Naive B cell (primary cell): ENCODE results near the gene RASD2. TPM values are rescaled to one million over a fixed set of nuclear protein-coding genes. Genes with fewer than 3 reads are reported as not detected.

Source experiments
- ATAC-seq, 2 donors: fragments of 150-1000 bp; cut with Tn5 transposase; 2 replicates each; pipeline ENCODE4 v1.10.0; 2021; ENCODE audit warnings: low read depth in 2 of 2, mild to moderate bottlenecking in 2 of 2, moderate library complexity in 2 of 2
- DNase-seq: peaks from one replicate; pipeline ENCODE4 v3.0.0; 2022
- H3K27ac Mint-ChIP-seq, 6 donors: one replicate each; pipeline ENCODE4 v1.8.0; 2020 to 2022; ENCODE audit warnings: mild to moderate bottlenecking in 6 of 6, mixed read lengths in 6 of 6, moderate library complexity in 5 of 6, inconsistent platforms in 2 of 6
- H3K27me3 Mint-ChIP-seq, 3 donors: one replicate each; pipeline ENCODE4 v1.8.0; 2021 to 2022; ENCODE audit warnings: mixed read lengths in 3 of 3, mild to moderate bottlenecking in 1 of 3
- H3K36me3 Mint-ChIP-seq, 2 donors: one replicate each; pipeline ENCODE4 v1.8.0; 2020 to 2022; ENCODE audit warnings: mixed read lengths in 2 of 2, inconsistent platforms in 1 of 2, mild to moderate bottlenecking in 1 of 2
- H3K4me1 Mint-ChIP-seq, 3 donors: one replicate each; pipeline ENCODE4 v1.8.0; 2020 to 2022; ENCODE audit warnings: mixed read lengths in 3 of 3, inconsistent platforms in 1 of 3, mild to moderate bottlenecking in 1 of 3, moderate library complexity in 1 of 3
- H3K4me3 Mint-ChIP-seq, 8 donors: one replicate each; pipeline ENCODE4 v1.8.0; 2020 to 2022; ENCODE audit warnings: mild to moderate bottlenecking in 8 of 8, mixed read lengths in 8 of 8, moderate library complexity in 8 of 8, inconsistent platforms in 2 of 8
- H3K9me3 Mint-ChIP-seq, 7 donors: one replicate each; pipeline ENCODE4 v1.8.0; 2020 to 2022; ENCODE audit warnings: mixed read lengths in 7 of 7, mild to moderate bottlenecking in 5 of 7, inconsistent platforms in 2 of 7, moderate library complexity in 1 of 7
- polyA plus RNA-seq, 6 donors: library from polyadenylated mRNA; unstranded; fragments of 300-500 nt; fragmentation: Illumina TruSeq; gene quantifications; one replicate each; pipeline ENCODE4 v1.2.3, GENCODE V29; 2021; ENCODE audit warnings: low read depth in 6 of 6

Gene RASD2
- polyA plus RNA-seq, 6 donors from 2014 or later: not detected

DNA sequence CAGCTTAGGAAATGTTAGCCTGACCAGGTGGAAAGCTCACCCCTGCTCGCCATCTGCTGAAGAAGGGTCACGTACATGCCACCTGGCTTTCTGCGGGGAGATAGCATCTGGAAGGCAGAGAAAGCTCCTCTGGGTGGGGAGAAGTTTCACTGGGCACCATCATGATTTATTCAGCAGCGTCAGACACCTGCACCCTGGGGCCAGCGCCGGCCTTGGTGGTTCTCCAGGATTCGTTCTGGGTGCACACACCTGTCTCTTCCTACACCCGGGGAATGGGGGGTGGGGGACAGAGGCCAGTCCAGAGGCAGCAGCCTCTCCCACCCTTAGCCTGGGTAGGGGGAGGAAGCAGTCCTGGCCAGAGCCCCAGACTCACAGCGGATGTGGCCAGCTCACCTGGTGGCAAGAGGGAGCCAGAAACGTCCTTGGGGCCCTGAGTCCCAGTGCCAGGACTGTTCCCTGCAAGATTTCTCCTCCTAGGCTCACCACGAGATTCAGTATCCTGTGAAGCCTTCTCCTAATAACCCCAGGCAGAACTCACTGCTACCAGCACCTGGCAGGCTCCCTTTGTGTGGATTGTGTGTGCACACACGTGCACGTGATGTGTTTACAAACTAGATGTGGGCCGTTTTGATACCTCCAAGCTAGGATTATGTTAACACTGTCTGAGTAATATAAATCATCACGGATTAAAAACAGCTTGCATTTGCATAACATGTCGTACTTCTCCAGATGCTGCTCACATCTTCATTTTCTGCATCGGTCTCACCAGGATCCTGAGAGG lies 17.3 kb upstream of the RASD2 start:
- Mint-ChIP-seq H3K4me1 (peaks cover 9 to 23% (median 21%) of the 10 kb centered on the region in 3 donors), H3K27ac (no peak overlapping the region), H3K27me3 (peaks cover 26 to 51% (median 36%) of the 10 kb centered on the region in 3 donors), H3K36me3 (no peaks in the 10 kb centered on the region), H3K4me3 (no peak overlapping the region), H3K9me3 (no peaks in the 10 kb centered on the region)
- DNase-seq (no peak), ATAC-seq (no peak)

DNA sequence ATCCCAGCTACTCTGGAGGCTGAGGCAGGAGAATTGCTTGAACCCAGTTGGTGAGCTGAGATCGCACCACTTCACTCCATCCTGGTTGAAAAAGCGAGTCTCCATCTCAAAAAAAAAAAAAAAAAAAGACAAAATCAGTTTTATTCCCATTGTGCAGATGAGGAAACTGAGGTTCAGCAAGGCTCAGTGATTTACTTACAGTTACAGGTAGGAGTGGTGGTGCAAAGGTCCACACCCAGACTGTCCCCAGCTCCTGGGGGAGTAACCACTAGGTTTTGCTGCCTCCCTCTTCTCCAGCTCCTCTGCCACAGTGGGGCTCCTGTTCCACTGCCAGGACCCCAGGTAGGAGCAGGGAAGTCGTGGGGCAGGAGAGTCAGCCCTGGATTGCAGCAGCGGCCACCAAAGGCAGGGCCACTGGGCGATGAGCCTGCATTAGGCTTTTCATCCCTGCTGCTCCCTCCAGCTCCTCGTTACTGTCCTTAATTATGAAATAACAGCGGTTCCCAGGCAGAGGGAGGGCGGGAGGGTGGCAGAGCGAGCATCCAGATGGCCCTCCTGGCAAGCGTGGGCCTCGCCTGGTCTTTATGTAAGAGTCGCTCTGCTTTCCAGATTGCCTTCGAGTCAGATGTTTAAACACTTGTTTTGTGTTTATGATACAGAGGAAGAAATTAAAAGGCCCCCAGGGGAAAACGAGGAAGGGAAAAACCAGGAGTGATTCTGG lies 15.5 kb upstream of the RASD2 start:
- H3K9me3 Mint-ChIP-seq: peaks cover 0 to 10% (median 6%) of the 10 kb centered on the region in 7 donors
- peaks cover 16 to 36% (median 31%) of the 10 kb centered on the region in 3 donors for H3K27me3 Mint-ChIP-seq
- peaks cover 9 to 23% (median 21%) of the 10 kb centered on the region in 3 donors for H3K4me1 Mint-ChIP-seq
- no peak for DNase-seq
- no peaks in the 10 kb centered on the region for H3K36me3 Mint-ChIP-seq
- H3K27ac Mint-ChIP-seq: no peak overlapping the region
- no peak overlapping the region for H3K4me3 Mint-ChIP-seq
- ATAC-seq: no peak

DNA sequence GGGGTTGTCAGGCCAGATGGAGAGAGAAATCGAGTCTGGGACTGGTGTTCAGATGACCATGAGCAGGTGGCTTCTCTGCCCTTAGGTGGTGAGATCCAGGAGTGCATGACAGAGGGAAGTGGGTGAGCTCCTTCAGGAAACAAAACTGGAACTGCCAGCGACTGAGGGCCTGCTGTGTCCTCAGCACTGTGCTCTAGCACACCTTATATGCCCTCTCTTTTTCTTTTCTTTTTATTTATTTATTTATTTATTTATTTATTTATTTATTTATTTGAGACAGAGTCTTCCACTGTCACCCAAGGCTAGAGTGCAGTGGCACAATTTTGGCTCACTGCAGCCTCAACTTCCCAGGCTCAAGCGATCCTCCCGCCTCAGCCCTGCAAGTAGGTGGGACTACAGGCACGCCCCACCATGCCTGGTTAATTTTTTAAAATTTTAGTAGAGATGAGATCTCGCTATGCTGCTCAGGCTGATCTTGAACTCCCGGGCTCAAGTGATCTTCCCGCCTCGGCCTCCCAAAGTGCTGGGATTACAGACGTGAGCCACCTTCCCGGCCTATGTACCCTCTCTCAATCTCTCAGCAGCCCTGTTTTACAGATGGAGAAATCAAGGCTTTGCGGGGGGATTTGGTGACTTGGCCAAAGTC lies 14.8 kb upstream of the RASD2 start:
- Mint-ChIP-seq H3K36me3 (no peaks in the 10 kb centered on the region), H3K4me3 (no peak overlapping the region), H3K27me3 (peaks cover 16 to 29% (median 24%) of the 10 kb centered on the region in 3 donors), H3K27ac (no peak overlapping the region), H3K4me1 (peaks cover 9 to 23% (median 21%) of the 10 kb centered on the region in 3 donors), H3K9me3 (peaks cover 0 to 10% (median 6%) of the 10 kb centered on the region in 7 donors)
- DNase-seq (no peak), ATAC-seq (no peak)

DNA sequence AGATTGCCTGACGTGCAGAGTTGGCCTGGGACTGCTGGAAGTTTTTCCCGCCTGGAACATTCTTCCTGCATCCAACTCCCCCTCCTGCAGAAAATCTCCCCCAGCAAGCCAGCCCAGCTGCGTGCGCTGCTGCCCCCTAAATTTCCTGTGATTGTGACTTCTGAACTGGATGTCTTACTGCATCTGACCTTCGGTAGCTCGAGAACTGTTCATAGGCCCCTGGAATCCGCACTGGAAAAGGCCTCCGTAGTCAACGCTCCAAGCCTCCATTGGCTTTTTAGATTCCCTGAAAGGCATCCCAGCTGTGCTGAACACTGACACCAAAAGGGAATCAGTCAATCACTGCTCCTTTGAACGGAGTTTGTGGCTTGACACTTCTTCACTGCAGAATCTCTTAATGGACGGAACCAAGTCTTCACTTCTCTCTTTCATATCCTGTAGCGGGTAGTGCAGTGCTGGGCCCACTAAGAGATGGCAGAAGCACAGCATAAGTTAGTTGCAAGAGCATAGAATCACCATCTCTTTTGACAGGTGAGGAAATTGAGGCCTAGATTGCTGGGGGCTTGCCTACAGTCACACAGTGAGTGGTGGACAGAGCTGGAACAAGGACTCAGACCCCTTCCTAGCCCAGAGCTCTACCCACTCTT lies 14.2 kb upstream of the RASD2 start:
- Mint-ChIP-seq H3K36me3 (no peaks in the 10 kb centered on the region), H3K4me3 (no peak overlapping the region), H3K4me1 (peaks cover 9 to 23% (median 21%) of the 10 kb centered on the region in 3 donors), H3K9me3 (peaks cover 0 to 10% (median 6%) of the 10 kb centered on the region in 7 donors), H3K27me3 (peaks cover 9 to 23% (median 18%) of the 10 kb centered on the region in 3 donors), H3K27ac (peak overlapping the region in 2 of 6 donors; percentile 10 to 12)
- peak in 1 of 2 donors; percentile 61 for ATAC-seq
- DNase-seq: no peak

DNA sequence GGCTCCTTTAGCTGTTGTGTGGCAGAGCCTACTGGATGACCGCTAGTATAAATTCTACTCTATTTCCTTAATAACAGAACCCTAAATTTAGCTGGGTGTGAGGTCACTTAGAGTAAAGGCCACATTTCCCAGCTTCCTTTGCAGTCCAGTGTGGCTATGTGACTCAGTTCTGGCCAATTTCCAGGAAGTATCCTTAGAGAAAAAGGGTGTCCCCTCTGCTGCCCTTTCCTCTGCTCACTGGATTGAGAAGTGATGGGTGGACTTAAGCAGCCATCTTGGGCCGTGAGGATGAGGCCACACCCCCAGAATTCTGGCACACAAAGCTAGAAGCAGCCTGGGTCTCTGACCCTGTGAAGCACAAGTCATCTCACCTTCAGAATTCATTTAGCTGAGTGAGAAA lies 11.7 kb upstream of the RASD2 start:
- Mint-ChIP-seq H3K27me3 (peaks cover 0 to 6% (median 0%) of the 10 kb centered on the region in 3 donors), H3K36me3 (no peaks in the 10 kb centered on the region), H3K27ac (peak overlapping the region in 1 of 6 donors; percentile 8), H3K4me3 (no peak overlapping the region), H3K4me1 (peaks cover 9 to 21% (median 19%) of the 10 kb centered on the region in 3 donors), H3K9me3 (peaks cover 0 to 10% (median 6%) of the 10 kb centered on the region in 7 donors)
- ATAC-seq (no peak), DNase-seq (no peak)

DNA sequence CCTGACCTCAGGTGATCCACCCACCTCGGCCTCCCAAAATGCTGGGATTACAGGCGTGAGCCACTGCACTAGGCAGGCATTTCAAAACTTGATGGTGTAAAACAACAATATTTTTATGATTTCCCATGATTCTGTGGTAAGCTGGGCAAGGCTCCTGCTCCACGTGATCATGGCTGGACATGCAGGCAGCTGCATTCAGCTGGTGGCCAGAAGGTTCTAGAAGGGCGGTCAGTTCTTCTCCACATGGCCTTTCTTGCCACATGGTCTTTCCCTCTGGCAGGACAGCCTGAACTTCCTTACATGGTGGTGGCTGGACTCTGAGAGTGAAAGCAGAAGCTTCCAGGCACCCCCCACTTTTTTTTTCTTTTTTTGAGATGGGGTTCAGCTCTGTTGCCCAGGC lies 9.9 kb upstream of the RASD2 start:
- Mint-ChIP-seq H3K9me3 (peaks cover 0 to 10% (median 6%) of the 10 kb centered on the region in 7 donors), H3K4me1 (peaks cover 9 to 21% (median 19%) of the 10 kb centered on the region in 3 donors), H3K4me3 (no peak overlapping the region), H3K27me3 (peaks cover 0 to 15% (median 7%) of the 10 kb centered on the region in 3 donors), H3K36me3 (peaks cover 0 to 5% of the 10 kb centered on the region in 2 donors), H3K27ac (no peak overlapping the region)
- DNase-seq: no peak
- no peak for ATAC-seq

DNA sequence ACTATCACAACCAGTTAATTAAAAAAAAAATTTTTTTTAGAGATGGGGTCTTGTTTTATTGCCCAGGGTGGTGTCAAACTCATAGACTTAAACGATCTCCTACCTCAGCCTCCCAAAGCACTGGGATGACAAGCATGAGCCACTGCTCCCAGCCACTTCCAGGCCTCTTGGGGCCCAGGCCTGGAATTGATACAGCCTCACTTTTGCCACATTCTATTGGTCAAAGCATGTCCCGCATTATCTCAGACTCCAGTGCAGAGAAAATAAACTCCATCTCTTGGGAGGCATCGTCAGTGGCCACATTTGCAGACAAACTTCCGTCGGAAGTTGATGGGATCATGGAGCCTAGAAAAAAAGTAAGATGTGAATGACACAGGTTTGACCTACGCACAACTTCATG lies 9.4 kb upstream of the RASD2 start:
- H3K36me3 Mint-ChIP-seq: peaks cover 0 to 5% of the 10 kb centered on the region in 2 donors
- no peak overlapping the region for H3K27ac Mint-ChIP-seq
- peaks cover 9 to 19% (median 18%) of the 10 kb centered on the region in 3 donors for H3K4me1 Mint-ChIP-seq
- no peak for DNase-seq
- H3K27me3 Mint-ChIP-seq: peaks cover 0 to 16% (median 9%) of the 10 kb centered on the region in 3 donors
- peaks cover 0 to 10% (median 6%) of the 10 kb centered on the region in 7 donors for H3K9me3 Mint-ChIP-seq
- ATAC-seq: no peak
- no peak overlapping the region for H3K4me3 Mint-ChIP-seq

DNA sequence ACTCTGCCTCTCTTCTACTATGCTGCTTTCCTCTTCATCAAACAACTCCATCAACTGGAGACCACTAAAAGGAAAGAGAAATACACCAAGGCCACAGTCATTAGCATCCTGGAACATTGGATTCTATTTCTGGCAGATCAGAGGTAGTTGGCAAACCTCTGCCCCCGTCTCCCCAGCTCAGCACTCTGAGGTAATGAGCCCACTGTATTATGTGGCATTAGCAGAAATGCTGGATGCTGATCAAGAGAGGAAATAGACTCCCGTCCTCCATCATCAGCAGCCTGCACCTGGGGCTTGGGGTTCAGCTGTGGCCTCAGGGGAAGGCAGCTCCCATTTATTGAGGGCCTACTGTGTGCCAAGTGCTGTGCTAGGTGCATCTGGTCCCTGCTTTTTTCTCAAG lies 9.0 kb upstream of the RASD2 start:
- Mint-ChIP-seq H3K27me3 (peaks cover 0 to 16% (median 9%) of the 10 kb centered on the region in 3 donors), H3K9me3 (peaks cover 0 to 10% (median 6%) of the 10 kb centered on the region in 7 donors), H3K36me3 (peaks cover 0 to 5% of the 10 kb centered on the region in 2 donors), H3K4me3 (no peak overlapping the region), H3K4me1 (peaks cover 9 to 14% (median 13%) of the 10 kb centered on the region in 3 donors), H3K27ac (no peak overlapping the region)
- DNase-seq (no peak), ATAC-seq (no peak)

DNA sequence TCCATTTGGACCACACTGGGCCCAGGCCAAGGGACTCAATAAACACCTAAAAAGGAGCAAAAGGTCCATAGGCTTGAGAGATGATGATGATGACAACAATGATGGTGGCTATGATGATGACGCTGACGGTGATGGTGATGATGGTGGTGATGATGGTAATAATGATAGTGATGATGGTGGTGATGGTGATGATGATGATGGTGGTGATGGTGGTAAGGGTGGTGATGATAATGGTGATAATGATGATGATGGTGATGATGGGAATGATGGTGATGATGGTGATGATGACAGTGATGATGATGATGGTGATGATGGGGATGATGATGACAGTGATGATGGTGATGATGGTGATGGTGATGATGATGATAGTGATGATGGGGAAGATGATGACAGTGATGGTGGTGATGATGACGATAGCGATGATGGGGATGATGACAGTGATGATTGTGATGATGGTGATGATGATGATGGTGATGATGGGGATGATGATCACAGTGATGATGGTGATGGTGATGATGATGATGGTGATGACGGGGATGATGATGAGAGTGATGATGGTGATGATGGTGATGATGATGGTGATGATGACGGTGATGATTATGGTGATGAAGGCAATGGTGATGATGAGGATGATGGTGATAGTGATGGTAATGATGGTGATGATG lies 7.1 kb upstream of the RASD2 start:
- peak in 1 of 2 donors; percentile 32 for ATAC-seq
- peaks cover 5 to 8% (median 5%) of the 10 kb centered on the region in 3 donors for H3K4me1 Mint-ChIP-seq
- peaks cover 5 to 21% (median 10%) of the 10 kb centered on the region in 3 donors for H3K27me3 Mint-ChIP-seq
- peaks cover 0 to 5% of the 10 kb centered on the region in 2 donors for H3K36me3 Mint-ChIP-seq
- H3K4me3 Mint-ChIP-seq: no peak overlapping the region
- no peak for DNase-seq
- H3K27ac Mint-ChIP-seq: no peak overlapping the region
- peaks cover 0 to 11% (median 6%) of the 10 kb centered on the region in 7 donors for H3K9me3 Mint-ChIP-seq

DNA sequence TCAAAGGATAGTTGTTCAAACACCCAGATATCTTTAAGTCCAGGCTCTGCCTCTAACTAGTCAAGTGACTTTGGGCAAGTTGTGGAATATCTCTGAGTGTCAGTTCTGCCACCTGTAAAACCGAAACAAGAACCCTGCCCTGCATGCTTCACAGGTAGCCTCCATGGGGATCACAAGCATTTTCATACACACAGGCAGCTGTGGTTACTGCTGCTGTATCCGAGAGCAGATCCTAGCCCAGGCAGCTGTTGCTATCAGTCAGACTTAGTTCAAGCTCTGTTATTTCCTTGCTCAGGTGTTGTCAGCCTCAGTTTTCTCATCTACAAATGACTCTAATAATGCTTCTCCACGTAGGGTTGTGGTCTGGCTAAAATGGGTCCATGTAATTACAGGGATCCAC lies 6.5 kb upstream of the RASD2 start:
- DNase-seq (no peak), ATAC-seq (peak in 1 of 2 donors; percentile 7)
- H3K4me3 Mint-ChIP-seq: no peak overlapping the region
- no peak overlapping the region for H3K27ac Mint-ChIP-seq
- peaks cover 5 to 13% (median 5%) of the 10 kb centered on the region in 3 donors for H3K4me1 Mint-ChIP-seq
- peaks cover 5 to 27% (median 15%) of the 10 kb centered on the region in 3 donors for H3K27me3 Mint-ChIP-seq
- H3K9me3 Mint-ChIP-seq: peaks cover 0 to 9% (median 7%) of the 10 kb centered on the region in 7 donors
- peaks cover 0 to 5% of the 10 kb centered on the region in 2 donors for H3K36me3 Mint-ChIP-seq

DNA sequence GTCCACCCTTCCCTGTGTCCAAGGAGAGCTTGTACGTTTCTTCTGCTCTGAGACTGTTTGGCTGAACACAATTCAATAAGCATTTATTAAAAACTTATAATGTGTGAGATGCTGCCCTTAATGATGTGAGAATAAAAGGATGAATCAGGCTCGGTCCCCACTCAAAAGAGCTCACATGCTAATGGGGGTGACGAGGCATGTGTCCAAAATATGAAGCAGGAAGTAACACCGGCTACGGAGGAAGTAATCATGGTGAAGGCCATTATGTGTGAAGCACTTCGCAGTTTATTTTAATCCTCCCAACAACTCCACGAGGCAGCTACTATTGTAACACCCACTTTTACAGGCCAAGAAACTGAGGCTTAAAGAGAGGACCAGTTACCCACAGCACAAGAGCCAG lies 3.4 kb upstream of the RASD2 start:
- H3K4me3 Mint-ChIP-seq: peak overlapping the region in 4 of 8 donors; percentile 5 to 57 (median 29)
- ATAC-seq (no peak), DNase-seq (no peak)
- H3K27ac Mint-ChIP-seq: peak overlapping the region in 2 of 6 donors; percentile 41 to 68
- H3K4me1 Mint-ChIP-seq: peaks cover 10 to 18% (median 10%) of the 10 kb centered on the region in 3 donors
- peaks cover 0 to 4% (median 2%) of the 10 kb centered on the region in 7 donors for H3K9me3 Mint-ChIP-seq
- H3K36me3 Mint-ChIP-seq: peaks cover 0 to 5% of the 10 kb centered on the region in 2 donors
- peaks cover 18 to 39% (median 26%) of the 10 kb centered on the region in 3 donors for H3K27me3 Mint-ChIP-seq

DNA sequence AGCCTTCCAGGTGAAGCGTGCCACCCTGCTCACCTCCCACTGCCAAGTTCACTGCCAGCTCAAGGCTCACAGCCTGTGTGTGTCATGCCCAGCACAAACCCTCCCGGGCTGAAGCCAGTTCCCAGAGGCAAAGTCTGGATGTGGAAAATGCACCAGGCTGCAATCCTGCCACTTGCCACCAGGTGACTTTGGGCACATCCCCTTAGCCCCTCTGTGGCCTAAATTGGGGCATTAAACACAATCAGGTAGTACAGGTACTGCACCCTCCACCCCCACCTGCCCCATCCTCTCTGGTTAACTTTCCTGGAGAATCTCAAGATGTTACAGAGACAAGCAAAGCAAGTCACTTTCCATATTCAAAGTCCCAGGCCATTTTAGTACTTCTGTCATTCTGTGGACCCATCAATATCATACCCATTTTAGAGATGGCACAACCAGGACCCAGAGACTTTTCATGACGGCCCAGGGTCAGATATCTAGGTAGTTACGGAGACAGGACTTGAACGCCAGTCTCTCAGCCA lies 1.8 kb upstream of the RASD2 start:
- Mint-ChIP-seq H3K27me3 (peaks cover 25 to 53% (median 43%) of the 10 kb centered on the region in 3 donors), H3K4me1 (peaks cover 10 to 20% (median 17%) of the 10 kb centered on the region in 3 donors), H3K27ac (peak overlapping the region in 1 of 6 donors; percentile 26), H3K9me3 (peaks cover 0 to 4% (median 2%) of the 10 kb centered on the region in 7 donors), H3K36me3 (peaks cover 0 to 9% of the 10 kb centered on the region in 2 donors), H3K4me3 (peak overlapping the region in 3 of 8 donors; percentile 25 to 64 (median 56))
- ATAC-seq (no peak), DNase-seq (no peak)
